Mucosa of stomach (tissue), 1 donor: Measurements from ENCODE around the gene EGR4.

ENCODE experiments used
- H3K27me3 ChIP-seq: one replicate; pipeline ENCODE4 v1.7.0; 2013; ENCODE audit warnings: mild to moderate bottlenecking, low read length; ENCODE audit not compliant: control insufficient read depth, insufficient read depth
- H3K36me3 ChIP-seq: one replicate; pipeline ENCODE4 v1.7.0; 2013; ENCODE audit warnings: low read length; ENCODE audit not compliant: control insufficient read depth, insufficient read depth
- H3K4me1 ChIP-seq: one replicate; pipeline ENCODE4 v1.7.0; 2013; ENCODE audit warnings: mild to moderate bottlenecking, low read length; ENCODE audit not compliant: control insufficient read depth, insufficient read depth
- H3K4me3 ChIP-seq: one replicate; pipeline ENCODE4 v1.7.0; 2013; ENCODE audit warnings: low read length
- H3K9ac ChIP-seq: one replicate; pipeline ENCODE4 v1.7.0; 2013; ENCODE audit warnings: mild to moderate bottlenecking, low read length, moderate library complexity
- H3K9me3 ChIP-seq: one replicate; pipeline ENCODE4 v1.7.0; 2013; ENCODE audit warnings: mild to moderate bottlenecking, low read length, moderate library complexity; ENCODE audit not compliant: control insufficient read depth
- donor health status: Pancreatic carcinoma.

Gene EGR4

GRCh38 chr2:73259276-73259675 is 34.1 kb downstream of the EGR4 start:
- no peak overlapping the region for H3K9ac ChIP-seq
- no peaks in the 10 kb centered on the region for H3K4me1 ChIP-seq
- H3K27me3 ChIP-seq = no peaks in the 10 kb centered on the region
- no peaks in the 10 kb centered on the region for H3K36me3 ChIP-seq
- H3K4me3 ChIP-seq = no peak overlapping the region
- H3K9me3 ChIP-seq = no peaks in the 10 kb centered on the region

DNA sequence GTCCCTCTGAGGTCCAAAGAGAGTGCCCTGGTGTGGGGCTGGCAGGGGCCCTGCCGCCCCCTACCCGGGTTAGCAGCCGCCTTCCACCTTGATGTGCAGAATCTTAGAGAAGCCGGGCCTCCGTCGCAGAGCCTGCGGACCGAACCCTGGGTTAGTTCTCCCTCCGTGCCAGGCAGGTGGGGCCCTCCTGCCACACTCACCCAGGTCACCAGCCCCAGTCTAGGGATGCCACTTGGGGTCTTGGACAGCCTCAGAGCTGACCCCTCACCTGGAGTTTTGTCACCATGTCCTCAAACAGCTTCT is 34.5 kb downstream of the EGR4 start:
- H3K27me3 ChIP-seq = no peaks in the 10 kb centered on the region
- no peak overlapping the region for H3K4me3 ChIP-seq
- H3K9me3 ChIP-seq = no peaks in the 10 kb centered on the region
- H3K4me1 ChIP-seq = no peaks in the 10 kb centered on the region
- H3K36me3 ChIP-seq = no peaks in the 10 kb centered on the region
- no peak overlapping the region for H3K9ac ChIP-seq

DNA sequence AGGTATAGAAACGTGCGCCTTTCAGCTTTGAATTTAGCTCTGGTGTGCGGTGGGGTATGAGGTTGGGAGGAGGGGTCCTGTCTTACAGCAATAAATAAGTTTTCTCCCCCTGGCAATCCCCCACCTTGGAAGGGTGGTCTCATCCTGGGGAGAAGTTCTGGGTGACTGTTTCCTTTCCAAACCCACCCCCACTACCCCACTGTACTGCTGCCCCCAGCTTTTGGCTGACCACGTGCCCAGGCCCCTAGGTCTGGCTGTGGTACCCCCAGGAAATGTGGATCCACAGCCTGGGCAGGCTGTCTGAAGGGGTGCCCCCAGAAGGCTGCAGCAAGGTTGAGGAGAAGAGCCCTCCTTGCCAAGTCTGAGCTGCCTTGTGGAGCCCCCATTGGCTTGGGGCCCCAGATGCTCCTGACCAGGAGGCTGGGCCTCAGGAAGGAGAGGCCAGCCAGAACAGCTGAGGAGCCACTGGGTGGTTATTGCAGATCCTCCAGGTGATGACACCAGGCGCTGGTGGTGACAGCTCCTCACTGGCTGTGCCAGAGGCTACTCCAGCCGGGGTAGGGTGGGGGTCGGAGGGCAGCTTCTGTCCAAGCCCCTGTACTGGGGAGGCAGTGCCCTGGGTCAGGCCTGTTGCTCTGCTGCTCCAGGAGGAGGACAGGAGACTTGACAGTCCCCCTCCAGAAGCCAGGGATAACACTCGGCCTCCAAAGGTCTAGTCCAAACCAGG is 35.0 kb downstream of the EGR4 start:
- Histone ChIP-seq H3K27me3 (no peaks in the 10 kb centered on the region), H3K4me1 (no peaks in the 10 kb centered on the region), H3K9me3 (no peaks in the 10 kb centered on the region), H3K36me3 (no peaks in the 10 kb centered on the region), H3K4me3 (no peak overlapping the region), H3K9ac (no peak overlapping the region)

DNA sequence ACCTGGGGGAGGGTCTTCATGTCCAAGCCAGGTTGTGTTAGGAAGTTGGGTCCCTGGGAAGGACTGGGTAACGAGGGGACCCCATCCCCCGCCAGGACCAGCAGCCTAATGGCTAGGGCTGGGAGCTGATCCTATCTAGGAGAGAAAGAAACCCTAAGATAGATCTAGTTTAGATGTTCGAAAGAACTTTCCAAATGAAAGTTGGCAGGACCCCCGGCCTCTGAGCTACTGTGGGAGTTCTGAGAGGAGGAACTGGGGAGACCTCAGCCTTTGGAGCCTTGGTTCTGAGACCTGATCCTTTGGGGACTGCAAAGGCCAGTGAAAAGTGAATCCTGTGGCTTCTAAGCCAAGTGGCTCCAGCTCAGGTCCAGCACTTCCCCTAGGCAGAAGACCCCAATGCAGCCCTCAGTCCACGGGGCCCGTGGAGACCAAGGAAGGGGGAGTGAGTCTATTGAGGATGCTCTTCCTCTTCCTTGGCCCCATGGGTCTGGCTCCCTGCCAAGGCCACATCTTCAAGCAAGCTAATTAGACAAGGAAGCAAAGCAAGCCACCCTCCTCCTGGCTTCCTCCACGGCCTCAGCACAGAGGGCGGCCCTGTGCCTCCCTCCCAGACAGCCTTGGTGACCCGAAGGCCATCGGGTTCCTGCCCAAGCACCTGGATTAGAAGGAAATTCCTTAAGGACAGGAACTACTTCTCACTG is 35.8 kb downstream of the EGR4 start:
- no peaks in the 10 kb centered on the region for H3K9me3 ChIP-seq

DNA sequence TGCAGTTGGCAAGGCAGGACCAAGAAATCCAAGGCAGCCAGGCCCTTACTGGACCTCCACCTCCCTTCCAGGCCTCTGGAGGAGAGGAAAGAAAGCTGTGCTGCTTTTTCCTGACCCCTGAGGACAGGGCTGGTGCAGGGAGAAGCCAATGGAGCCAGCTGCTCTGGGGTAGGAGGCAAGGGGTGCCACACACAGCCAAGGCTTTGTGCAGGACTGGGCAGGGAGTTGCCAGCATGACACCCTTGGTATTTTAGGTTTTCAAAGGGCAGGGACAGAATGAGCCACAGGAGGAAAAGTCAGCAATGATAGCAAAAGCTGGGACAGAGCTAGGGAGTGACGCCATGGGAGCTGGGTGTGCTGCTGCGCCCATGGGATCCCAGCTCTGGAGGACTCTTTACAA is 36.3 kb downstream of the EGR4 start:
- no peaks in the 10 kb centered on the region for H3K9me3 ChIP-seq
- no peak overlapping the region for H3K9ac ChIP-seq
- no peaks in the 10 kb centered on the region for H3K36me3 ChIP-seq
- no peaks in the 10 kb centered on the region for H3K27me3 ChIP-seq
- H3K4me3 ChIP-seq = no peak overlapping the region
- no peaks in the 10 kb centered on the region for H3K4me1 ChIP-seq

More for the DNA sequence above, 35.8 kb downstream of the EGR4 start:
- Histone ChIP-seq H3K27me3 (no peaks in the 10 kb centered on the region), H3K36me3 (no peaks in the 10 kb centered on the region), H3K9ac (no peak overlapping the region), H3K4me1 (no peaks in the 10 kb centered on the region), H3K4me3 (no peak overlapping the region)

DNA sequence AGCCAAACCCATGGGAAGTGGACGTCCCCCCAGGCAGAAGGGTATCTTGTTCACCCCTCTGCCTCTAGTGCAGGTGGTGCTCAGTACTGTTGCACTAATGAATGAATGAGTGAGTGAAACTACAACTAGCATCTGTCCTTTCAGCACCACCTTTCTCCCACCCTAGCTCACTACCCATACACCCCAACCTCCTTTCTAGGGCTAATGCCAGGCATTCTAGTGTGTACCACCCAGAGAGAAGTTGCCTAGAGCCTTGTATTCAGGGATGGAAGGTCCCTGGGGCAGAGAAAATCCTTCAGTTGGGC is 36.8 kb downstream of the EGR4 start:
- no peak overlapping the region for H3K9ac ChIP-seq
- no peaks in the 10 kb centered on the region for H3K27me3 ChIP-seq
- H3K4me3 ChIP-seq = no peak overlapping the region
- no peaks in the 10 kb centered on the region for H3K36me3 ChIP-seq
- H3K4me1 ChIP-seq = no peaks in the 10 kb centered on the region
- no peaks in the 10 kb centered on the region for H3K9me3 ChIP-seq

- H3K4me3 ChIP-seq = no peak overlapping the region
- no peaks in the 10 kb centered on the region for H3K9me3 ChIP-seq
- no peak overlapping the region for H3K9ac ChIP-seq
- H3K36me3 ChIP-seq = no peaks in the 10 kb centered on the region
- no peaks in the 10 kb centered on the region for H3K4me1 ChIP-seq
- no peaks in the 10 kb centered on the region for H3K27me3 ChIP-seq
Measured at GRCh38 chr2:73255907-73256617, 37.3 kb downstream of the EGR4 start.

GRCh38 chr2:73255007-73255644 is 38.2 kb downstream of the EGR4 start:
- no peak overlapping the region for H3K4me3 ChIP-seq
- no peaks in the 10 kb centered on the region for H3K27me3 ChIP-seq
- no peak overlapping the region for H3K9ac ChIP-seq
- peaks cover 6% of the 10 kb centered on the region for H3K36me3 ChIP-seq
- no peaks in the 10 kb centered on the region for H3K9me3 ChIP-seq
- no peaks in the 10 kb centered on the region for H3K4me1 ChIP-seq

DNA sequence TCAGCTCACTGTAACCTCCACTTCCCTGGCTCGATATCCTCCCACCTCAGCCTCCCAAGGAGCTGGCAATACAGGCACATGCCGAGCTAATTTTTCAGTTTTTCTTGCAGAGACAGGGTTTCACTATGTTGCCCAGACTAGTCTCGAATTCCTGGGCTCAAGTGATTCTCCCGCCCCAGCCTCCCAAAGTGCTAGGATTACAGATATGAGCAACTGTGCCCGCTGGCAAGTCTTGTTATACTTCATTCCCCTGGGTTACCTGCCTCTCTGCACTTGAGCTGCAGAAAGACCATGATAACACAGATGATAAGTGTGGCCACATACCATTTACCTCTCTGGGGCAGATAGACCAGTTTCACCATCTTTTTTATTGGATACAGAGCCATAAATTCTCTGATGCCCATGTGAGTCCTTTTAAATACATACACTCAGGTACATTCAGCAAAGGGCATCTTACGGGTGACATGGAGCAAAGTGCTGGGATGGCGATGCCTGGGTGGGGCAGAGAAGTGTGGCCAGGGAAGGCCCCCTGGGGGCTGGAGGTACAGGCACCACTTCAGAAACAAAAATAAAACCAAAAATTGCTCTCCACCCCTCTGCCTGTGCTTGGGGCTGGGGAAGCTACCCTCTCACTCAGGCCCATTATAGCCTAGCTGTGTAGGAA is 38.9 kb downstream of the EGR4 start:
- Histone ChIP-seq H3K4me3 (no peak overlapping the region), H3K9me3 (no peaks in the 10 kb centered on the region), H3K27me3 (no peaks in the 10 kb centered on the region), H3K4me1 (no peaks in the 10 kb centered on the region), H3K9ac (no peak overlapping the region), H3K36me3 (peaks cover 12% of the 10 kb centered on the region)

DNA sequence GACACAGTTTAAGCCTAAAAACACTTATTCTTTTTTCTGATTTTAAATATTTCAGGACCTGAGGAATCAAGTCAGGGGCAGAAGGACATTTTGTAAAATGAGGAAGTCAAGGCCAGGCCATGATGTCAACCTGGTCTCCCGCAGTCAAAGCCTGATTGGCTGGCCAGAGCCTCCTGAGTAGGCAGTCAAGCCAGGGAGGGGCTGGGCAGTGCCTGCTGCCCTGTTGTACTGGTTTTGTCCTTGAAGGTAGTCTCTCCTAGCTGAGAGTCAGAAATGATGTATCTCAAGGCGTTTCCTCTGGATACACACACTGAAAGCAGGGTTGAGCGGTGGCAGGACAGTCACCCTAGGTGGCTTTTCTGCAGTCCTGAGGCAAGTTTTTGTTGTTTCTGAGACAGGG is 39.4 kb downstream of the EGR4 start:
- H3K27me3 ChIP-seq = no peaks in the 10 kb centered on the region
- H3K4me3 ChIP-seq = no peak overlapping the region

DNA sequence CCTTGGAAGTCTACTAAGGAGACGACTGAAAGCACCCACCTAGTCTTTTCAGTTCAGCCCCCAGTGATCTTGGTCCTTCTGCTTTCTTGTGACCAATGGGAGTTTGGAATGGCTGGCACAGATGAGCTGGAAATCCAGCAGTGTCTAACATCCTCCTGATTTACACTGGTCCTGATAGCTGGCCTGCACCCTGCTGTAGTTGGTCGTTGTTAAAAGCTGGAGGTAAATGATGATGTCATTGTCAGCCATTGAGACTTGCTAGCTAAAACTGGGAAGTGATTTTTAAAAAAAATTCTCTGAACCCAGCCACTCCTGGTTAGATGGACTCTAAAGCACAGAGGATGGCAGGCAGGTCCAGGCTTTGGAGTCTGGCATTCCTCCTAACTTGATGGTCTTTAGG is 39.9 kb downstream of the EGR4 start:
- H3K27me3 ChIP-seq = no peaks in the 10 kb centered on the region
- no peak overlapping the region for H3K4me3 ChIP-seq
- no peak overlapping the region for H3K9ac ChIP-seq
- no peaks in the 10 kb centered on the region for H3K4me1 ChIP-seq
- H3K9me3 ChIP-seq = no peaks in the 10 kb centered on the region
- H3K36me3 ChIP-seq = peaks cover 12% of the 10 kb centered on the region

More for the DNA sequence above, 39.4 kb downstream of the EGR4 start:
- no peak overlapping the region for H3K9ac ChIP-seq
- H3K9me3 ChIP-seq = no peaks in the 10 kb centered on the region
- H3K36me3 ChIP-seq = peaks cover 12% of the 10 kb centered on the region
- no peaks in the 10 kb centered on the region for H3K4me1 ChIP-seq
